Body of pancreas (tissue), 4 donors: Measurements from ENCODE around the gene ILF3. TPM values are rescaled to one million over a fixed set of nuclear protein-coding genes. Genes with fewer than 3 reads are reported as not detected.
A peak's percentile ranks its signal among the peaks of the same experiment; 100 is the strongest.

ENCODE experiments used
- ATAC-seq: fragments of 150-250 bp; one replicate; pipeline ENCODE4 v1.9.1; 2016
- DNase-seq, 4 donors: peaks; one replicate each; pipeline ENCODE4 v3.0.0-alpha.2; 2019
- H3K27ac ChIP-seq, 4 donors: fragments of 200-600 bp; sonication (generic); 1 replicate in 3 of 4; 2 replicates in 1 of 4; pipeline versions ENCODE4 v1.5.1 to v1.6.1; 2016 to 2019; ENCODE audit warnings: mild to moderate bottlenecking in 1 of 4, mixed read lengths in 1 of 4, moderate library complexity in 1 of 4
- H3K27me3 ChIP-seq, 2 donors: fragments of 200-600 bp; sonication (generic); one replicate each; pipeline ENCODE4 v1.6.0; 2016; ENCODE audit warnings: mild to moderate bottlenecking in 1 of 2
- H3K36me3 ChIP-seq, 2 donors: fragments of 200-600 bp; sonication (generic); replicated peaks in 1 of 2; 2 replicates each; pipeline ENCODE4 v1.5.1; 2016; ENCODE audit warnings: low read depth in 2 of 2; ENCODE audit not compliant: insufficient read depth in 1 of 2
- H3K4me1 ChIP-seq: fragments of 200-600 bp; sonication (generic); one replicate; pipeline ENCODE4 v1.6.0; 2016
- H3K4me3 ChIP-seq, 2 donors: fragments of 200-600 bp; sonication (generic); 1 replicate in 1 of 2; 2 replicates in 1 of 2; pipeline ENCODE4 v1.5.1; 2016 to 2019
- H3K9me3 ChIP-seq, 3 donors: fragments of 200-600 bp; sonication (generic); 1 replicate in 2 of 3; 2 replicates in 1 of 3; pipeline ENCODE4 v1.5.1; 2016
- CTCF ChIP-seq, 7 experiments: fragments of 450-650 bp in 4 of 7; fragments of 200-600 bp in 3 of 7; sonication (generic) in 3 of 7; IDR thresholded peaks; one replicate each; pipeline ENCODE4 v1.5.1; 2016 to 2019; ENCODE audit warnings: antibody characterized with exemption in 7 of 7
- POLR2A ChIP-seq, 3 donors: fragments of 450-650 bp; IDR thresholded peaks; one replicate each; pipeline ENCODE4 v1.6.1; 2016; ENCODE audit warnings: antibody characterized with exemption in 3 of 3, mild to moderate bottlenecking in 2 of 3
- WGBS, 2 donors: methylation state at CpG; one replicate each; pipeline ENCODE4 v1.1.5; 2017; 5-methylcytosine and 5-hydroxymethylcytosine counted together
- intact Hi-C: fragments of 100-400 bp; cut with DNase I; formaldehyde crosslinking; loops from one replicate; pipeline ENCODE4 v1.15.1; 2023
- total RNA-seq, 2 donors: library from RNA; depleted of rRNA; stranded (reverse); fragments of >200 nt; gene quantifications; one replicate each; pipeline ENCODE4 v1.1.0, GENCODE V29; 2016

ILF3 gene
- total RNA-seq, 2 donors from 2014 or later = 90.3 to 150 TPM

GRCh38 chr19:10695401-10696398, 41.6 kb downstream of the ILF3 start:
- 10 to 18% methylated on average over 21 to 58 of the region's 59 CpGs for WGBS, 2 donors
- H3K27me3 ChIP-seq = no peaks in the 10 kb centered on the region
- H3K27ac ChIP-seq = no peak overlapping the region
- ATAC-seq (peak; percentile 100), DNase-seq (peak; percentile 96 to 98 (median 96))
- H3K4me3 ChIP-seq = no peak overlapping the region
- peaks cover 16% of the 10 kb centered on the region for H3K4me1 ChIP-seq
- TF ChIP-seq POLR2A (IDR thresholded peaks at IDR 0.05) (no peak), CTCF (IDR thresholded peaks at IDR 0.05) (peak in 1 of 7 experiments; percentile 12)
- intact Hi-C loops = no loop called here
- H3K9me3 ChIP-seq = no peaks in the 10 kb centered on the region
- H3K36me3 ChIP-seq = peaks cover 0 to 7% of the 10 kb centered on the region in 2 donors

GRCh38 chr19:10699650-10700335, 45.6 kb downstream of the ILF3 start:
- WGBS, 2 donors = 28 to 29% methylated on average over 15 of the region's 15 CpGs
- H3K4me1 ChIP-seq = peaks cover 29% of the 10 kb centered on the region
- intact Hi-C loops = no loop called here
- DNase-seq = peak; percentile 59 to 74 (median 70)
- no peak overlapping the region for H3K27ac ChIP-seq
- ATAC-seq = no peak
- H3K27me3 ChIP-seq = no peaks in the 10 kb centered on the region
- TF ChIP-seq POLR2A (IDR thresholded peaks at IDR 0.05) = no peak
- TF ChIP-seq CTCF (IDR thresholded peaks at IDR 0.05) = peak; percentile 21 to 61 (median 50)
- H3K9me3 ChIP-seq = no peaks in the 10 kb centered on the region
- no peak overlapping the region for H3K4me3 ChIP-seq
- no peaks in the 10 kb centered on the region for H3K36me3 ChIP-seq

GRCh38 chr19:10701955-10702525, 47.9 kb downstream of the ILF3 start:
- Histone ChIP-seq H3K4me1 (peaks cover 16% of the 10 kb centered on the region), H3K36me3 (no peaks in the 10 kb centered on the region), H3K9me3 (no peaks in the 10 kb centered on the region), H3K4me3 (peak overlapping the region; percentile 54 to 86), H3K27me3 (no peaks in the 10 kb centered on the region), H3K27ac (peak overlapping the region in 3 of 4 donors; percentile 13 to 82 (median 66))
- 2 to 12% methylated on average over 7 to 24 of the region's 24 CpGs for WGBS, 2 donors
- DNase-seq (no peak), ATAC-seq (peak; percentile 28)
- no peak for TF ChIP-seq POLR2A (IDR thresholded peaks at IDR 0.05)
- TF ChIP-seq CTCF (IDR thresholded peaks at IDR 0.05) = no peak
- intact Hi-C loops = no loop called here

DNA sequence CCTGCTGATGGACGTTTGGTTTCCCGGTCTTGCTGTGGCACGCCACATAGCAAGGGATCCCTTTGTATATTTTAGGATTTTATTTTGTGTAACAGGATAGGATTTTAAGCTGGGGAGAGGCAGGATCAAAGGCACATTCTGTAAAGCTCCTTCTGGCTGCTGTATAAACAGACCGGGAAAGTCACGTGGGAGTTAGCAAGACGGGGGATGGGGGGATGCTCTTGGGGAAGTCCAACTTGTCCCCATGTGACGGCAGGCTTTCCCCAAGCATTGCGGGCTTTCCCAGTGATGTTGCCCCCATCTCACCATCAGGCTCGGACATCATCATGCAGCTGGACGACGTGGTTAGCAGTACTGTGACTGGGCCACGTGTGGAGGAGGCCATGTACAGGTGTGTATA, 52.8 kb downstream of the ILF3 start:
- Histone ChIP-seq H3K27me3 (no peaks in the 10 kb centered on the region), H3K9me3 (no peaks in the 10 kb centered on the region), H3K4me1 (peaks cover 5% of the 10 kb centered on the region), H3K36me3 (no peaks in the 10 kb centered on the region), H3K27ac (no peak overlapping the region), H3K4me3 (no peak overlapping the region)
- TF ChIP-seq CTCF (IDR thresholded peaks at IDR 0.05) (no peak), POLR2A (IDR thresholded peaks at IDR 0.05) (no peak)
- intact Hi-C loops = no loop called here
- DNase-seq (no peak), ATAC-seq (no peak)
- WGBS, 2 donors = 83 to 86% methylated on average over 12 of the region's 12 CpGs
